ENCODE measurements around the gene PDGFB.

The PDGFB gene

DNA sequence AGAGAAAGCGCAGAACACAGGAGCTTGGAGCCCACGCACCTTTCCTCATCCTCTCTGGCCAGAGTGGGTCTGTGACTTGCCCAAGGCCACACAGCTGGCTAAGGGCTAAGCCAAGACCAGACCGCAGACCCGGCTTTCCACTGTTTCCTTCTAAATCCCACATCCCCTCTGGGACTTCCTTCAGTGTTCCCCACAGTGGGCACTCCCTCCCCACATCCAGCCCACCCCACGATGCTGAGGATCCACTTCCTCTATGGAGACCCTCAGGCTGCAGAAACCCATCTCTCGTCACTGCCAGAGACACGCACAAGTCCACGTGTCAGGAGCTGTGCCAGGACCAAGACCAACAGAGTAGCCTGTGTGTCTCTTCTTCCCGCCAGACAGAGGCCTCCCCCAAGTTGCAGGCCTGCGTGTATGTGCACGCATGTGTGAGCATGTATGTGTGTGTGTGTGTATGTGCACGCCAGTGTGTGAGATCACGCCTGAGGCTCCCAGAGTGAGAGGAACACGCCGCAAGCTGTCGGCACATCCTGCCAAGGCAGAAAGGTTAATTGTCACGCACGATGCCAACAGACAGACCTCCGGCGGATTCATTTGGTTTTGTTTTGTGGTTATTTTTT lies 21.6 kb downstream of the PDGFB start:
- TF ChIP-seq, protein P1, sequence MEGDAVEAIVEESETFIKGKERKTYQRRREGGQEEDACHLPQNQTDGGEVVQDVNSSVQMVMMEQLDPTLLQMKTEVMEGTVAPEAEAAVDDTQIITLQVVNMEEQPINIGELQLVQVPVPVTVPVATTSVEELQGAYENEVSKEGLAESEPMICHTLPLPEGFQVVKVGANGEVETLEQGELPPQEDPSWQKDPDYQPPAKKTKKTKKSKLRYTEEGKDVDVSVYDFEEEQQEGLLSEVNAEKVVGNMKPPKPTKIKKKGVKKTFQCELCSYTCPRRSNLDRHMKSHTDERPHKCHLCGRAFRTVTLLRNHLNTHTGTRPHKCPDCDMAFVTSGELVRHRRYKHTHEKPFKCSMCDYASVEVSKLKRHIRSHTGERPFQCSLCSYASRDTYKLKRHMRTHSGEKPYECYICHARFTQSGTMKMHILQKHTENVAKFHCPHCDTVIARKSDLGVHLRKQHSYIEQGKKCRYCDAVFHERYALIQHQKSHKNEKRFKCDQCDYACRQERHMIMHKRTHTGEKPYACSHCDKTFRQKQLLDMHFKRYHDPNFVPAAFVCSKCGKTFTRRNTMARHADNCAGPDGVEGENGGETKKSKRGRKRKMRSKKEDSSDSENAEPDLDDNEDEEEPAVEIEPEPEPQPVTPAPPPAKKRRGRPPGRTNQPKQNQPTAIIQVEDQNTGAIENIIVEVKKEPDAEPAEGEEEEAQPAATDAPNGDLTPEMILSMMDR (IDR thresholded peaks at IDR 0.05) = no peak

DNA sequence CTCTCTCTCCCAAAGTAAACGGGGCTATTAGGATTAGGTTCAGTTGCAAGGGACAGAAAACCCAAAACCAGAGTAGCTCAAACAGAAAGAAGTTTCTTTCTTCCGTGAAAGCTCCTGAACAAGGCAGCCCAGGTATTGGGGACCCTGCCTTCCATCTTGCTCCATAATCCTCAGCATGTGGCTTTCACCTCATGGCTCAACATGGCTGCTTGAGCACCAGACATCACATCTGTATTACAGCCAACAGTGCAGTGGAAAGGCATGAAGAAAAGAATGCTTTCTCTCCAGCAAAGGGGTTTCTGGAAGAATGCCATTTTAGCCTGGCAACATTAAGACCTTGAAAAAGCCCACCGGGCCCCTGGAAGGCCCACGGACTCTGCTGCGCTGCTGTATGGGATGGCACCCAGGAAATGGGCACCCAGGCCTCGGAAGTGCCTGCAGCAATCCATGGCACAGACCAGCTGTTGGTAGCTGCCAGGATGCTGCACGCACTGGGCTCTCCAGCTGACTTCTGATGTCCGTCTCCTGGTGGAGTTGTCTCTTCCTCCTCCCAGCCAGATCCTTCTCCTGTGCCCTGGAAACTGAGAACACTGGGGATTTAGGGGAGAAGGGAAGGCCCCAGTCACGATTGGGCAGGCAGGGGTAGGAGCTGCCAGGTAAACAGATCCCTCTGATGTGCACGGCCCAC lies 22.6 kb downstream of the PDGFB start:
- TF ChIP-seq, protein P1 (IDR thresholded peaks at IDR 0.05) = no peak

DNA sequence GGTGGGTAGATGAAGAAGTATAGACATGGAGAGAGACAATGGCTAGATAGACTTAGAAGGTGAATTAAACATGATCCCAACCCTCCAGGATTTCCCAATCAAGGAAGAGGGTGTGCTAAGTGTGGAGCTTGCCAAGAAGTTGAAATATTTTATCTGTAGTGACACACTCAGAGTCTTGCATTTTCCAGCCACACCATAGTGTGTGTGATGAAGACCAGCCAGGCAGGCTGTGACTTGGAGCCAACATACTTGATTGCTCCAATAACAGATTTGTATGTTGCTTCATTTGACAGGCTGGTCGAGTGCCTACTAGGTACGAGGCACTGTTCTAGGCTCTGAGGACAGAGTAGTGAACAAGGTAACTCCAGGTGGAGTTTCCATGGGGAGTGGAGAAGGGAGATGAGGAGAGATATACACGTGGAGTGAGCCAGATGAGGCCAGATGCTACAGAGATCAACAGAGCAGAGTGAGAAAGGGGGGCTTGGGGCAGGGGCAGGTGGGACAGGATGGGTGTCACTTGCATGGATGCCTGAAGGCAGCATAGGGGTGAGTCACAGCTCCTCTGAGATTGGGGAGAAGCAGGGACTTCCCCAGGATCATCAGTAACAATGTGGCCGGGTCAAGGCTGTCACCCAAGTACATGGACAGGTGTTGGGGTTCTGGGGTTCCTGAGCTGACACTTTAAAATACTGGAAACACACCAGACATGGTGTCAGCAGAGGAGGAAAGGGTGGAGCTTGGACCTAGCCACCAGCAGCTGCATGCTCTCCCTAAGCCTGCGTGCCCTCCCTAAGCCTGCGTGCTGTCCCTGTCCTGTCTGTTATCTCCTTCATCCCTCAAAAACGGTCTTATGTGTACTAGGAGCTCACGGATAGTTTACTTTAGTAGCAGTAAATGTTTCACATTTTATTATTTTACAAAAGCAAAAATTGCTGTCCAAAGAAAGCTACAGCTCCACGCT lies 23.6 kb downstream of the PDGFB start:
- TF ChIP-seq, protein P1 (IDR thresholded peaks at IDR 0.05) = no peak

DNA sequence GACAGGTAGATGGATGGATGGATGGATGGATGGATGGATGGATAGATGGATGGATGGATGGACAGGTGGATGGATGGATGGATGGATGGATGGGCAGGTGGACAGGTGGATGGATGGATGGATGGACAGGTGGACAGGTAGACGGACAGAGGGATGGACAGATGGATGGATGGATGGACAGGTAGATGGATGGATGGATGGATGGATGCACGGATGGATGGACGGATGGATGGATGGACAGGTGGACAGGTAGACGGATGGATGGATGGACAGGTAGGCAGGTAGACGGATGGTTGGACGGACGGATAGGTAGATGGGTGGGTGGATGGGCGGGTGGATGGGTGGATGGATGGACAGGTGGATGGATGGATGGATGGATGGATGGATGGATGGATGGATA lies 24.3 kb downstream of the PDGFB start:
- TF ChIP-seq, protein P1 (IDR thresholded peaks at IDR 0.05) = no peak

DNA sequence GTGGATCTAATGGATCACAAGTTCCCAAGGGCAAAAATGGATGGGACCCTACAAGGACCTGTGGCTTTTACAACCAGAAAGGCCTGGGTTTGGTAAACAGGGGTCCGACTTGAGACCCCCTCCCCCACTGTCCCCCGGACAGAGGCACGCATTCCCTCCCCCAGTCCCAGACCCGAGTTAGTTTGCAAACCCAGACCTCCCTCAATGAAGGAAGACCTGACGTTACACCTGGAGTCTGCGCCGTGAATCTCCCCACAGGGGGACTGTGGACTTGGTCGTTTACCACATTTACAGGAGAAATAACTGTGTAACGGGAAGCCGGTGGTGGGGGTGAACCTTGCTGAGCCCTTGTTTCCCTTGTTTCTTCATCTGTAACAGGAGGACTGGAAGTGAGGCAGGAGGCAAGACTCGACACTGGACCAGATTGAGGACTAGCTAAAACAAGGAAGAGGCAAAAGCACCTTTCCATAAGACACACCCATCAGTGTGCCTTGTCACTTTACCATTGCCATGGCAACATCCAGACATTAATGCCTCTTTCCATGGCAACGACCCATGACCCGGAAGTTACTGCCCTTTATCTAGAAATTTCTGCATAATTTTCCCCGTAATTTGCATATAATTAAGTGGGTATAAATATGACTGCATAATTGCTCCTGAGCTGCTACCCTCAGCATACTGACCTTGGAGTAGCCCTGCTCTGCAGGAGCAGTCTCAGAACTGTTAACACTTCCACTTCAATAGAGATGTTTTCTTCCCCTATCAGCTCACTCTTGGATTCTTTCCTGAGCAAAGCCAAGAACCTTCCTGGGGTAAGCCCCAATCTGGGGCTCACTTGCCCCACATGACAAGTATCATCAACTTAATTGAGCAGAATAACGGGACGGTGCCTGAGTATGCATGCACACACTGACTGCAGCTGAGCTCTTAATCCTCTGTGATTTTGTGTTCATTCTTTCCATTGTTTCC lies 25.4 kb downstream of the PDGFB start:
- TF ChIP-seq, protein P1 (IDR thresholded peaks at IDR 0.05) = no peak

DNA sequence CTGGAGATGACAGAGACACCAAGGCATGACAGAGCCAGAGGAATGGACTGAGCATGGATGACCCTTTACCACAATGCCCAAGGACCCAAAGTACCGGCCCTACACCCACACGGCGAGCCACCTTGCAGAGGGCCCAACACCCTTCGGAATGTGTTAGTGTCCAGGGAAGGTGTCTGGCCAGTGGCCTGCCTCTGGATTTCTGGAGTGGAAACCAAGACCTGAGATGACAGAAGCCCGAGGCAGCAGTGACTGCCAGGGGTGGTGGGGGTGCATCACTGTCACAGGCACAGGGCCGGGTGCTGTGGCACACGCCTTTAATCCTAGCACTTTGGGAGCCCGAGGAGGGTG lies 28.7 kb downstream of the PDGFB start:
- TF ChIP-seq, protein P1 (IDR thresholded peaks at IDR 0.05) = no peak
